Liver (tissue), 3 donors: ENCODE results near the gene TMEM9B.
A peak's percentile ranks its signal among the peaks of the same experiment; 100 is the strongest.

Experiments used
- CTCF ChIP-seq: fragments of 150-350 bp; IDR thresholded peaks from 2 replicates; pipeline ENCODE4 v1.5.1; 2017; ENCODE audit warnings: improper control_type of control experiment, low read depth, low read length; ENCODE audit not compliant: missing input control
- EGR1 ChIP-seq, 2 donors: IDR thresholded peaks; 2 replicates each; pipeline ENCODE4 v1.6.1; 2016 to 2018; ENCODE audit warnings: antibody characterized with exemption in 2 of 2, low read depth in 2 of 2
- GABPA ChIP-seq, 2 donors: IDR thresholded peaks in 1 of 2; conservative IDR thresholded peaks in 1 of 2; 2 replicates each; pipeline ENCODE4 v1.6.1; 2016; ENCODE audit warnings: antibody characterized with exemption in 2 of 2, mild to moderate bottlenecking in 1 of 2, moderate library complexity in 1 of 2
- MAX ChIP-seq: IDR thresholded peaks from 2 replicates; pipeline ENCODE4 v1.6.1; 2016; ENCODE audit warnings: antibody characterized with exemption
- RAD21 ChIP-seq, 2 donors: IDR thresholded peaks; 2 replicates each; pipeline ENCODE4 v1.6.1; 2016; ENCODE audit warnings: antibody characterized with exemption in 2 of 2, mild to moderate bottlenecking in 2 of 2
- donor health status: healthy.
- donor health status: healthy.

- TF ChIP-seq CTCF, result peak; percentile 57
- TF ChIP-seq GABPA (IDR thresholded peaks at IDR 0.05 in 1 of 2, conservative IDR thresholded peaks at IDR 0.05 in 1 of 2), result no peak
- TF ChIP-seq RAD21 (IDR thresholded peaks at IDR 0.05), result peak; percentile 79 to 83
- TF ChIP-seq EGR1 (IDR thresholded peaks at IDR 0.05; ENCODE audit: low read depth in 2 of 2), result no peak
- TF ChIP-seq MAX, result no peak
Measured at GRCh38 chr11:8959546-8960166, 4.6 kb downstream of the TMEM9B start.
